ENCODE measurements around the gene SIGLEC1. TPM values are rescaled to one million over a fixed set of nuclear protein-coding genes. Genes with fewer than 3 reads are reported as not detected.

SIGLEC1 gene
- total RNA-seq, 1 donor from 2014 or later, result not detected

DNA sequence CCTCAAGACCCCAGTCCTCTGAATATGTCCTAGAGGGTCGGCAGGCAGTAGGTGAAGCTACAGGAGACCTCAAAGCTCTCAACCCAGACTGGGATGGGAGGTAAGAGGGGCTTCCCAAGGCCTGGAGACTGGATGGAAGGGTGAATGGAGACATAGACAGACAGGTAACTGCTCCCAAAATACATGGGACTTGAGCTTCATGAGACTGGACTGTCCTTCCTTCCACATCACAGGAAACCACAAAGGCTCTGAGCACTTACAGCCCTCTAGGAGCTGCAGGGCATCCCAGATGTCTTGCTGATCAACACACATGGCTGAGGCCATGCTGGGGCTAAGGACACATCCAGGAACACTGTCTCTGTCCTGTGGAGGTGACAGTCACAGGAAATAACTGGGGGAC lies 31.6 kb upstream of the SIGLEC1 start:
- Mint-ChIP-seq H3K36me3 (no peaks in the 10 kb centered on the region), H3K27me3 (peaks cover 46% of the 10 kb centered on the region), H3K9me3 (no peaks in the 10 kb centered on the region), H3K4me3 (peak overlapping the region; percentile 34), H3K4me1 (ENCODE audit: unreplicated experiment) (peaks cover 8% of the 10 kb centered on the region), H3K27ac (no peak overlapping the region)
- DNase-seq (ENCODE audit: extremely low spot score, unreplicated experiment), result no peak
- TF ChIP-seq, protein P1, sequence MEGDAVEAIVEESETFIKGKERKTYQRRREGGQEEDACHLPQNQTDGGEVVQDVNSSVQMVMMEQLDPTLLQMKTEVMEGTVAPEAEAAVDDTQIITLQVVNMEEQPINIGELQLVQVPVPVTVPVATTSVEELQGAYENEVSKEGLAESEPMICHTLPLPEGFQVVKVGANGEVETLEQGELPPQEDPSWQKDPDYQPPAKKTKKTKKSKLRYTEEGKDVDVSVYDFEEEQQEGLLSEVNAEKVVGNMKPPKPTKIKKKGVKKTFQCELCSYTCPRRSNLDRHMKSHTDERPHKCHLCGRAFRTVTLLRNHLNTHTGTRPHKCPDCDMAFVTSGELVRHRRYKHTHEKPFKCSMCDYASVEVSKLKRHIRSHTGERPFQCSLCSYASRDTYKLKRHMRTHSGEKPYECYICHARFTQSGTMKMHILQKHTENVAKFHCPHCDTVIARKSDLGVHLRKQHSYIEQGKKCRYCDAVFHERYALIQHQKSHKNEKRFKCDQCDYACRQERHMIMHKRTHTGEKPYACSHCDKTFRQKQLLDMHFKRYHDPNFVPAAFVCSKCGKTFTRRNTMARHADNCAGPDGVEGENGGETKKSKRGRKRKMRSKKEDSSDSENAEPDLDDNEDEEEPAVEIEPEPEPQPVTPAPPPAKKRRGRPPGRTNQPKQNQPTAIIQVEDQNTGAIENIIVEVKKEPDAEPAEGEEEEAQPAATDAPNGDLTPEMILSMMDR (conservative IDR thresholded peaks at IDR 0.05), result no peak

GRCh38 chr20:3743251-3743650 lies 30.9 kb upstream of the SIGLEC1 start:
- Mint-ChIP-seq H3K4me1 (ENCODE audit: unreplicated experiment) (peaks cover 13% of the 10 kb centered on the region), H3K9me3 (no peaks in the 10 kb centered on the region), H3K4me3 (peak overlapping the region; percentile 24), H3K36me3 (no peaks in the 10 kb centered on the region), H3K27ac (no peak overlapping the region), H3K27me3 (peaks cover 40% of the 10 kb centered on the region)
- TF ChIP-seq, protein P1 (conservative IDR thresholded peaks at IDR 0.05), result no peak
- no peak for DNase-seq (ENCODE audit: extremely low spot score, unreplicated experiment)

- H3K27me3 Mint-ChIP-seq, result peaks cover 31% of the 10 kb centered on the region
- H3K4me1 Mint-ChIP-seq (ENCODE audit: unreplicated experiment), result peaks cover 18% of the 10 kb centered on the region
- TF ChIP-seq, protein P1 (conservative IDR thresholded peaks at IDR 0.05), result no peak
- no peaks in the 10 kb centered on the region for H3K36me3 Mint-ChIP-seq
- no peak for DNase-seq (ENCODE audit: extremely low spot score, unreplicated experiment)
- no peak overlapping the region for H3K4me3 Mint-ChIP-seq
- no peaks in the 10 kb centered on the region for H3K9me3 Mint-ChIP-seq
- no peak overlapping the region for H3K27ac Mint-ChIP-seq
Measured at GRCh38 chr20:3741836-3742458, 29.5 kb upstream of the SIGLEC1 start.

GRCh38 chr20:3740615-3741301 lies 28.4 kb upstream of the SIGLEC1 start:
- peak; percentile 68 for DNase-seq (ENCODE audit: extremely low spot score, unreplicated experiment)
- H3K27ac Mint-ChIP-seq, result no peak overlapping the region
- H3K27me3 Mint-ChIP-seq, result peaks cover 20% of the 10 kb centered on the region
- no peak overlapping the region for H3K4me3 Mint-ChIP-seq
- no peaks in the 10 kb centered on the region for H3K36me3 Mint-ChIP-seq
- no peaks in the 10 kb centered on the region for H3K9me3 Mint-ChIP-seq
- peaks cover 26% of the 10 kb centered on the region for H3K4me1 Mint-ChIP-seq (ENCODE audit: unreplicated experiment)
- TF ChIP-seq, protein P1 (conservative IDR thresholded peaks at IDR 0.05), result no peak

GRCh38 chr20:3739926-3740451 lies 27.6 kb upstream of the SIGLEC1 start:
- no peak overlapping the region for H3K4me3 Mint-ChIP-seq
- TF ChIP-seq, protein P1 (conservative IDR thresholded peaks at IDR 0.05), result no peak
- no peak for DNase-seq (ENCODE audit: extremely low spot score, unreplicated experiment)
- H3K36me3 Mint-ChIP-seq, result no peaks in the 10 kb centered on the region
- no peaks in the 10 kb centered on the region for H3K9me3 Mint-ChIP-seq
- H3K4me1 Mint-ChIP-seq (ENCODE audit: unreplicated experiment), result peaks cover 29% of the 10 kb centered on the region
- peaks cover 15% of the 10 kb centered on the region for H3K27me3 Mint-ChIP-seq
- no peak overlapping the region for H3K27ac Mint-ChIP-seq

Measured in type B pancreatic cell (in vitro differentiated cells).